ENCODE data around the gene EXOC3L4.

EXOC3L4 gene

GRCh38 chr14:103103461-103104388 lies 9.2 kb downstream of the EXOC3L4 start (continued):
- TF ChIP-seq ZNF501 (tag by site-specific recombination; IDR thresholded peaks at IDR 0.05) (no peak), KLF1 (tag by site-specific recombination; IDR thresholded peaks at IDR 0.05) (peak; percentile 97), ZNF423 (tag by site-specific recombination; IDR thresholded peaks at IDR 0.05) (0 out of 2 replicates have a peak, but pooled peaks have one; percentile 22), ZNF169 (tag by site-specific recombination; IDR thresholded peaks at IDR 0.05) (no peak), GFI1B (tag by site-specific recombination; IDR thresholded peaks at IDR 0.05) (no peak), PRDM1 (tag by site-specific recombination; IDR thresholded peaks at IDR 0.05) (no peak), ZNF747 (tag by site-specific recombination; IDR thresholded peaks at IDR 0.05) (no peak), ZNF560 (tag by site-specific recombination; IDR thresholded peaks at IDR 0.05; ENCODE audit: borderline replicate concordance) (no peak), ZNF19 (tag by site-specific recombination; IDR thresholded peaks at IDR 0.05; ENCODE audit: low read depth) (no peak), ZNF629 (tag by site-specific recombination; IDR thresholded peaks at IDR 0.05) (no peak), ZSCAN23 (tag by site-specific recombination; IDR thresholded peaks at IDR 0.05) (no peak), ZNF341 (tag by site-specific recombination; IDR thresholded peaks at IDR 0.05; ENCODE audit: low read depth) (no peak), ZNF23 (tag by site-specific recombination; IDR thresholded peaks at IDR 0.05; ENCODE audit: borderline replicate concordance) (no peak), ATF2 (tag by site-specific recombination; IDR thresholded peaks at IDR 0.05; ENCODE audit: low read depth) (no peak), ZNF155 (tag by site-specific recombination; IDR thresholded peaks at IDR 0.05) (no peak), KLF7 (tag by site-specific recombination; IDR thresholded peaks at IDR 0.05; ENCODE audit: borderline replicate concordance) (peak; percentile 72), ZBTB17 (tag by site-specific recombination; IDR thresholded peaks at IDR 0.05) (peak; percentile 86), MEIS1 (CRISPR knock-in tag; IDR thresholded peaks at IDR 0.05; ENCODE audit: borderline replicate concordance) (no peak), ZNF16 (tag by site-specific recombination; IDR thresholded peaks at IDR 0.05; ENCODE audit: low read depth) (no peak), HOXD13 (CRISPR knock-in tag; IDR thresholded peaks at IDR 0.05; ENCODE audit: borderline replicate concordance) (no peak), ZSCAN5A (tag by site-specific recombination; IDR thresholded peaks at IDR 0.05) (no peak), ZNF670 (tag by site-specific recombination; IDR thresholded peaks at IDR 0.05; ENCODE audit: low read depth) (no peak), ZBTB48 (tag by site-specific recombination; IDR thresholded peaks at IDR 0.05) (no peak), ZNF658 (tag by site-specific recombination; IDR thresholded peaks at IDR 0.05) (no peak), SP3 (tag by site-specific recombination; IDR thresholded peaks at IDR 0.05) (no peak)
- TF ChIP-seq, protein P1, sequence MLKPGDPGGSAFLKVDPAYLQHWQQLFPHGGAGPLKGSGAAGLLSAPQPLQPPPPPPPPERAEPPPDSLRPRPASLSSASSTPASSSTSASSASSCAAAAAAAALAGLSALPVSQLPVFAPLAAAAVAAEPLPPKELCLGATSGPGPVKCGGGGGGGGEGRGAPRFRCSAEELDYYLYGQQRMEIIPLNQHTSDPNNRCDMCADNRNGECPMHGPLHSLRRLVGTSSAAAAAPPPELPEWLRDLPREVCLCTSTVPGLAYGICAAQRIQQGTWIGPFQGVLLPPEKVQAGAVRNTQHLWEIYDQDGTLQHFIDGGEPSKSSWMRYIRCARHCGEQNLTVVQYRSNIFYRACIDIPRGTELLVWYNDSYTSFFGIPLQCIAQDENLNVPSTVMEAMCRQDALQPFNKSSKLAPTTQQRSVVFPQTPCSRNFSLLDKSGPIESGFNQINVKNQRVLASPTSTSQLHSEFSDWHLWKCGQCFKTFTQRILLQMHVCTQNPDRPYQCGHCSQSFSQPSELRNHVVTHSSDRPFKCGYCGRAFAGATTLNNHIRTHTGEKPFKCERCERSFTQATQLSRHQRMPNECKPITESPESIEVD (tag by site-specific recombination; IDR thresholded peaks at IDR 0.05) = no peak
- TF ChIP-seq, protein P2, sequence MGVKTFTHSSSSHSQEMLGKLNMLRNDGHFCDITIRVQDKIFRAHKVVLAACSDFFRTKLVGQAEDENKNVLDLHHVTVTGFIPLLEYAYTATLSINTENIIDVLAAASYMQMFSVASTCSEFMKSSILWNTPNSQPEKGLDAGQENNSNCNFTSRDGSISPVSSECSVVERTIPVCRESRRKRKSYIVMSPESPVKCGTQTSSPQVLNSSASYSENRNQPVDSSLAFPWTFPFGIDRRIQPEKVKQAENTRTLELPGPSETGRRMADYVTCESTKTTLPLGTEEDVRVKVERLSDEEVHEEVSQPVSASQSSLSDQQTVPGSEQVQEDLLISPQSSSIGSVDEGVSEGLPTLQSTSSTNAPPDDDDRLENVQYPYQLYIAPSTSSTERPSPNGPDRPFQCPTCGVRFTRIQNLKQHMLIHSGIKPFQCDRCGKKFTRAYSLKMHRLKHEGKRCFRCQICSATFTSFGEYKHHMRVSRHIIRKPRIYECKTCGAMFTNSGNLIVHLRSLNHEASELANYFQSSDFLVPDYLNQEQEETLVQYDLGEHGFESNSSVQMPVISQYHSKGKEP (tag by site-specific recombination; IDR thresholded peaks at IDR 0.05) = no peak
- TF ChIP-seq, protein P3, sequence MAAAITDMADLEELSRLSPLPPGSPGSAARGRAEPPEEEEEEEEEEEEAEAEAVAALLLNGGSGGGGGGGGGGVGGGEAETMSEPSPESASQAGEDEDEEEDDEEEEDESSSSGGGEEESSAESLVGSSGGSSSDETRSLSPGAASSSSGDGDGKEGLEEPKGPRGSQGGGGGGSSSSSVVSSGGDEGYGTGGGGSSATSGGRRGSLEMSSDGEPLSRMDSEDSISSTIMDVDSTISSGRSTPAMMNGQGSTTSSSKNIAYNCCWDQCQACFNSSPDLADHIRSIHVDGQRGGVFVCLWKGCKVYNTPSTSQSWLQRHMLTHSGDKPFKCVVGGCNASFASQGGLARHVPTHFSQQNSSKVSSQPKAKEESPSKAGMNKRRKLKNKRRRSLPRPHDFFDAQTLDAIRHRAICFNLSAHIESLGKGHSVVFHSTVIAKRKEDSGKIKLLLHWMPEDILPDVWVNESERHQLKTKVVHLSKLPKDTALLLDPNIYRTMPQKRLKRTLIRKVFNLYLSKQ (tag by site-specific recombination; IDR thresholded peaks at IDR 0.05; ENCODE audit: borderline replicate concordance) = no peak
- TF ChIP-seq, protein P4, sequence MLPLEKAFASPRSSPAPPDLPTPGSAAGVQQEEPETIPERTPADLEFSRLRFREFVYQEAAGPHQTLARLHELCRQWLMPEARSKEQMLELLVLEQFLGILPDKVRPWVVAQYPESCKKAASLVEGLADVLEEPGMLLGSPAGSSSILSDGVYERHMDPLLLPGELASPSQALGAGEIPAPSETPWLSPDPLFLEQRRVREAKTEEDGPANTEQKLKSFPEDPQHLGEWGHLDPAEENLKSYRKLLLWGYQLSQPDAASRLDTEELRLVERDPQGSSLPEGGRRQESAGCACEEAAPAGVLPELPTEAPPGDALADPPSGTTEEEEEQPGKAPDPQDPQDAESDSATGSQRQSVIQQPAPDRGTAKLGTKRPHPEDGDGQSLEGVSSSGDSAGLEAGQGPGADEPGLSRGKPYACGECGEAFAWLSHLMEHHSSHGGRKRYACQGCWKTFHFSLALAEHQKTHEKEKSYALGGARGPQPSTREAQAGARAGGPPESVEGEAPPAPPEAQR (tag by site-specific recombination; IDR thresholded peaks at IDR 0.05) = no peak
- TF ChIP-seq, protein P5, sequence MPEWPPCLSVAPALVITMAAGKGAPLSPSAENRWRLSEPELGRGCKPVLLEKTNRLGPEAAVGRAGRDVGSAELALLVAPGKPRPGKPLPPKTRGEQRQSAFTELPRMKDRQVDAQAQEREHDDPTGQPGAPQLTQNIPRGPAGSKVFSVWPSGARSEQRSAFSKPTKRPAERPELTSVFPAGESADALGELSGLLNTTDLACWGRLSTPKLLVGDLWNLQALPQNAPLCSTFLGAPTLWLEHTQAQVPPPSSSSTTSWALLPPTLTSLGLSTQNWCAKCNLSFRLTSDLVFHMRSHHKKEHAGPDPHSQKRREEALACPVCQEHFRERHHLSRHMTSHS (tag by site-specific recombination; IDR thresholded peaks at IDR 0.05) = no peak
